Stomach (tissue), 4 donors: ENCODE results near the gene ADARB2.

ENCODE experiments used
- CTCF ChIP-seq, 7 experiments: fragments of 450-650 bp in 4 of 7; fragments of 200-600 bp in 3 of 7; sonication (generic) in 3 of 7; IDR thresholded peaks; one replicate each; pipeline ENCODE4 v1.5.1; 2016 to 2019; ENCODE audit warnings: antibody characterized with exemption in 7 of 7, control low read depth in 2 of 7, mild to moderate bottlenecking in 1 of 7
- EP300 ChIP-seq: sonication (generic); formaldehyde crosslinking; IDR thresholded peaks from one replicate; pipeline ENCODE4 v1.6.1; 2017; ENCODE audit warnings: antibody characterized with exemption
- POLR2A ChIP-seq, 4 donors: fragments of 450-650 bp; IDR thresholded peaks; one replicate each; pipeline ENCODE4 v1.6.1; 2016; ENCODE audit warnings: antibody characterized with exemption in 4 of 4, control low read depth in 2 of 4, mild to moderate bottlenecking in 1 of 4, moderate library complexity in 1 of 4
- POLR2AphosphoS5 ChIP-seq, 3 donors: sonication (generic); formaldehyde crosslinking; IDR thresholded peaks; one replicate each; pipeline ENCODE4 v1.6.1; 2016; ENCODE audit warnings: antibody characterized with exemption in 3 of 3

DNA sequence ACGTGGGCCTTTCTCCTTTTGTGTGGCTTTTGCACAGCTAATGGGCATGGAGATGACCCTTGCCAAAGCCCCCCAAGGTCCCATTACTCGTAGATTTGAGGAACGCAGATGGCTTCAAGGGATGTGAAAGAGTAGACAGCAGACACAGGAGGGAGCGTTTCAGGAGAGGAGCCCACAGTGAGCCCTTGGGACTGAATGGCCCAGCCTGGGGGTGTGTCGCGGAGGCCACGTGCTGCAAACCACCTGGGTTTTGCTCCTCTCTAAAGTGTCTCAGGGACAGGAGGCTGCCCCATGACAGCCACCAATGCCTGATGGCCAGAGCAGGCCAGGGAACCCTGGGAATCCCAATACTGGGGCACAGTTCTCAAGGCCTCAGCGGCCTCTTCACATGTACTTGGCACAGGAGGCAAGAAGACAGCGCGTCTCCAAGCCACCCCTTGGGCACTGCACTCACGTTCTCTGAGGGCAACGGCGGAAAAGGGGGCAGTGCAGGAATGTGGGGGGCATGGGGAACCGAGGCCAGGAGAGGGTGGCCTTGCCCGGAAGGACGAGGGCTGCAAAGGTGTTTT lies 495.9 kb downstream of the ADARB2 start:
- TF ChIP-seq CTCF (IDR thresholded peaks at IDR 0.05) (no peak), EP300 (no peak), POLR2A (IDR thresholded peaks at IDR 0.05) (no peak), POLR2AphosphoS5 (IDR thresholded peaks at IDR 0.05) (no peak)
